GM19239 (cell line): ENCODE data around the gene INHBC.
A peak's percentile ranks its signal among the peaks of the same experiment; 100 is the strongest.
"Not testable (repeated sequence)": the region's sequence is repeated elsewhere in the genome, so short reads cannot be mapped to it uniquely, and the experiment has no call there.

Experiments
- DNase-seq: peaks from one replicate; pipeline ENCODE4 v3.0.0; 2011; ENCODE audit warnings: low spot score; ENCODE audit not compliant: insufficient read length
- FAIRE-seq: peaks from 2 replicates; lab custom pipeline; 2011; peaks lifted over from hg19 to GRCh38; lab: Jason Lieb, UNC

The INHBC gene

GRCh38 chr12:57477710-57478681, 43.4 kb downstream of the INHBC start:
- DNase-seq (no peak), FAIRE-seq (peak; percentile 98)

GRCh38 chr12:57479043-57479375, 44.4 kb downstream of the INHBC start:
- FAIRE-seq, result peak; percentile 39
- no peak for DNase-seq

GRCh38 chr12:57479376-57480115, 45.0 kb downstream of the INHBC start, which contains the start of gene ARHGAP9:
ARHGAP9 (minus strand) TSS chr12:57479866; CDS start chr12:57479406, 460 bp downstream.
- FAIRE-seq (peak; percentile 92), DNase-seq (no peak)

GRCh38 chr12:57481671-57482070, 47.1 kb downstream of the INHBC start:
- DNase-seq (no peak), FAIRE-seq (peak; percentile 18)

DNA sequence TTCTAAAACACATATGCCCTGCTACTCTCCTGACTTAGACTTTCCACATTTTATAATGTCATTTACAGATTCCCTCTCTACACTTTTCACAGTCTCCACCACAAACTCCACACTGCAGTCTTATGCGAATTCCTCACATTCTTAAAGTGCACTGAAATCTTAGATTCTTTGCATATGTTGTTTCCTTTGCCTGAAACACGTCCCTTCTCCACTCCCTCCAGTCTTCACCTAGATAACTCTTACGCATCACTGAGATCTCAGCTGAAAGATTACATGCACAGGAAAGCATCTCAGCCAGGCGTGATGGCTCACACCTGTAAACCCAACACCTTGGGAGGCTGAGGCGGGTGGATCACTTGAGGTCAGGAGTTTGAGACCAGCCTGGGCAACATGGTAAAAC, 48.9 kb downstream of the INHBC start:
- FAIRE-seq (no peak), DNase-seq (no peak)

DNA sequence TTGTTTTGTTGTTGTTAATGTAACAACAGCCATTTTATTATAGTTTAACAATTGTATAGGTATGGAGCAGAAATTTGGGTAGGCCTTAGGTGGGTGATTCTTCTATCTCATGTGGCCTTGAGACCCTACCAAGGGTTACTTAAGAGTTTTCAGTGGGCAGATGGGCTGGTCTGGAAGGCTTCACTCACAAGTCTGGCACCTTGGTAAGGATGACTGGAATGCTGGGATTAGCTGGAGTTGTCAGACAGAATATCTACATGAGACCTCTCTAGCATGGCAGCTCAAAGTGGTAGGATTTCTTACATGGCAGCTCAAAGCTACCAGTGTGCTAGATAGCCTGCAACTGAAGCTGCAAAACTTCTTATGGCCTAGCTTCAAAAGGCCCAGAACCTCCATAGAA, 51.1 kb downstream of the INHBC start:
- no peak for DNase-seq

DNA sequence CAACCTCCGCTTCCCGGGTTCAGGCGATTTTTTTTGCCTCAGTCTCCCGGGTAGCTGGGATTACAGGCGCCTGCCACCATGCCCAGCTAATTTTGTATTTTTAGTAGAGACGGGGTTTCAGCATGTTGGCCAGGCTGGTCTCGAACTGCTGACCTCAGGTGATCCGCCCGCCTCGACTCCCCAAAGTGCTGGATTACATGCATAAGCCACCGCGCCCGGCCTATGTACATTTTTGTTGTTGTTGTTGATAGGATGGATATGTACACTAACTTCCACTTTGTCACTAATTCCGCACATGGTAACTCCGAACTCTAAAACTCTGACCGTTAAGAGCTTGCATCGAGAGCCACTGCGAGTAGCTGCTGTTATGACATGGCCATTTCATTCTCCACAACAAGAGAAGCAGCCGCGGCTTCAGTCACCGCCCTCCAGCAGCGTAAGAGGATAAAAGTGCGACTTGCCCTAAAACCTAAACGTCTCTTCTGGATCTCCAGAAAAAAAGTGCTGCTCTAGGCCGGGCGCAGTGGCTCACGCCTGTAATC, 52.5 kb downstream of the INHBC start:
- no peak for FAIRE-seq

More for the DNA sequence above, 51.1 kb downstream of the INHBC start:
- no peak for FAIRE-seq

DNA sequence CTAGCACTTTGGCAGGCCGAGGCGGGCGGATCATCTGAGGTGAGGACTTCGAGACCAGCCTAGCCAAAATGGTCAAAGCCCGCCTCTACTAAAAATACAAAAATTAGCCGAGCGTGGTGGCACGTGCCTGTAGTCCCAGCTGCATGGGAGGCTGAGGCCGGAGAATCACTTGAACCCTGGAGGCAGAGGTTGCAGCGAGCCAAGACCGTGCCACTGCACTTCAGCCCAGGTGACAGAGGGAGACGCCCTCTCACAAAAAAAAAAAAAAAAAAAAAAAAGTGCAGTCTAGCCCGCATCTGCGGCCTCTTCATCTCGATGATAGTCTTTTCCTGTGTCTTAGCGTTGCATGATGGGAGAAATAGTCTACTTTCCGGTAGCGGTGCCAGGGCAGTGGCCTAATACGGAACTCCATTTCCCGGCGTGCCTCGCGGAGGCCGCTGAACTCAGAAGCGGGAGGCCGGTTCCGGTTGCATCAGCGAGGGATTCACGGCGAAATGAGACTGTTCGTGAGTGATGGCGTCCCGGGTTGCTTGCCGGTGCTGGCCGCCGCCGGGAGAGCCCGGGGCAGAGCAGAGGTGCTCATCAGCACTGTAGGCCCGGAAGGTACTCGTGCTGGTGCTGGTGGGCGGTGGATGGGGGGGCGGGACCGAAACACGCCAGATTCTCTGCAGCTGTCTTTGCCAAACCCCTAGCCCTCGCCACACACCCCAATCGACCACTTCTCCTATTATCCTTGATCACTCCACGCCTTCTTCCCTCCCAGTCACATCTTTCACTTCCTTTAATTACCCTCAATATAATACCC, 53.2 kb downstream of the INHBC start, which contains the start of gene MARS1:
MARS1 (plus strand) TSS at position 472 of the 805 bp plus-strand sequence; CDS start at position 495, 23 bp downstream.
- peak; percentile 87 for FAIRE-seq
- peak; percentile 90 for DNase-seq

More for the DNA sequence above, 52.5 kb downstream of the INHBC start:
- DNase-seq, result no peak

DNA sequence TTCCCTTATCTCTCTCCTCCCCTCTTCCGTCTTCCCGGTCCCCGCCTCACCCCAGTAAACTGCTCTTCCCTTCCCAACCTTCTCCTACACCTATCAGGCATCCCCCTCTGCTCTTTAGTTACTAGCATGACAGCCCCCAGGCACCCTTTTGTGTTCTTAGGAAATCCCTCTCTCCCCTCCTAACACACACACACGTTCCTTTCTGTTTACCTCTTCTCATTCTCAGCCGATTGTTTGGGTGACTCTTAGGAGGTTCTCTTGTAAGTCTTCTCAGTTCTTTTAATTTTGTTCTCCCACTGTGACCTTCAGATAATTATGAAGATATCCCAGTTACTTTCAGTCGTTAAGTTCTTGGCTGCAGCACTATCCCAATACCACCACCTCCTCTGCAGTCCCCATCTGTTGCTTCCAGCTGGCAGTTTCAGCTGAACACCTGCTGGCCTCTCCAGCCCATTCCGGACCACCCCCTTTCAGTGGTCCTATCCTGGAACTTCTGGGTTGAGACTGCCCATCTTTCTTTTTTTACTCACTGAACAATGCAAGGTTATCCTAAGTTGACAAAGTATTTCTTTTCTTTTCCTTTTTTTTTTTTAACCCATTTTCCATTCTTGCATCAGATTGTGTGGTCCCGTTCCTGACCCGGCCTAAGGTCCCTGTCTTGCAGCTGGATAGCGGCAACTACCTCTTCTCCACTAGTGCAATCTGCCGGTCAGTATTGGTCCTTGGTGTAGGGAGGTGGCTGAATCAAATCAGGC, 54.0 kb downstream of the INHBC start:
- DNase-seq (no peak), FAIRE-seq (no peak)

GRCh38 chr12:57489157-57489641, 54.6 kb downstream of the INHBC start:
- FAIRE-seq (no peak), DNase-seq (no peak)

DNA sequence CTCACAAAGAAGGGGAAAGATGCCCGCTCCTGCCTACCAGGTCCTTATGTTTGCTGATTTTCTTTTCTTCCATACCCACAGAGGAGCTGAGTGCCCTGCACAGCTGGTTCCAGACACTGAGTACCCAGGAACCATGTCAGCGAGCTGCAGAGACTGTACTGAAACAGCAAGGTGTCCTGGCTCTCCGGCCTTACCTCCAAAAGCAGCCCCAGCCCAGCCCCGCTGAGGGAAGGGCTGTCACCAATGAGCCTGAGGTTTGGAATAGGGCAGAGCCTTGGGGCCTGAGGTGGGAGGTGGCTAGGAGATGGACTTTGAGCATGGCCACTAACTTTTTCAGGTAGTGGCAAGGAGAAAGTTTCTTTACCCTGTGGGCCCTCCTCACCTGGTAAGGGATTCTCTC, 55.5 kb downstream of the INHBC start:
- FAIRE-seq (no peak), DNase-seq (no peak)

- FAIRE-seq, result no peak
- no peak for DNase-seq
These were observed 57.1 kb downstream of the INHBC start for GRCh38 chr12:57491393-57492280.

DNA sequence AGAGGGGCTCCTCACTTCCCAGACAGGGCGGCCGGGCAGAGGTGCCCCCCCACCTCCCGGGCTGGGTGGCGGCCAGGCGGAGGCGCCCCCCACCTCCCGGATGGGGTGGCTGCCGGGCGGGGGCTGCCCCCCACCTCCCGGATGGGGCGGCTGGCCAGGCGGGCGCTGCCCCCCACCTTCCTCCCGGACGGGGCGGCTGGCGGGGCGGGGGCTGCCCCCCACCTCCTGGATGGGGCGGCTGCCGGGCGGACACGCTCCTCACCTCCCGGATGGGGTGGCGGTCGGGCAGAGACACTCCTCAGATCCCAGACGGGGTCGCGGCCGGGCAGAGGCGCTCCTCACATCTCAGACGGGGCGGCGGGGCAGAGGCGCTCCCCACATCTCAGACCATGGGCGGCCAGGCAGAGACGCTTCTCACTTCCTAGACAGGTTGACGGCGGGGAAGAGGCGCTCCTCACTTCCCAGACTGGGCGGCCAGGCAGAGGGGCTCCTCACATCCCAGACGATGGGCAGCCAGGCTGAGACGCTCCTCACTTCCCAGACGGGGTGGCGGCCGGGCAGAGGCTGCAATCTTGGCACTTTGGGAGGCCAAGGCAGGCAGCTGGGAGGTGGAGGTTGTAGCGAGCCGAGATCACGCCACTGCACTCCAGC, 60.6 kb downstream of the INHBC start:
- not testable (repeated sequence) for DNase-seq, FAIRE-seq

DNA sequence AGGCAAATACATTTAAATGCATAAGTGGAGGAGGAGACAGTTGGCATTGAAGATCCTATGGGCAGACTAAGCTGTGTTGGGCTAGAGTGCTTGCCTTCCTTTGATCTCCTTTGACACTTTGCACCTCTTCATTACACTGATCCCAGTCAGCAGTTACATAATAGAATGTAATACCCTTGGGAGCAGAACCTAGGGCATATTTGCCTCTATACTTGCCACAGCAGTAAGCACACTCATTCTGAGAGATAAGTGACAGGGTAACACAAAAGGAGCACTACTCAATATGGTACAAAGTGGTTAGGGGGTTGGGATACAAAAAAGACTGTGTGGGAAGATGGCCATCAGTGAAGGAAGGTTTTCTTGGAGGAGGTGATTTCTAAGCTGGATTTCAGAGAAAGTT, 62.2 kb downstream of the INHBC start:
- no peak for FAIRE-seq
- no peak for DNase-seq

DNA sequence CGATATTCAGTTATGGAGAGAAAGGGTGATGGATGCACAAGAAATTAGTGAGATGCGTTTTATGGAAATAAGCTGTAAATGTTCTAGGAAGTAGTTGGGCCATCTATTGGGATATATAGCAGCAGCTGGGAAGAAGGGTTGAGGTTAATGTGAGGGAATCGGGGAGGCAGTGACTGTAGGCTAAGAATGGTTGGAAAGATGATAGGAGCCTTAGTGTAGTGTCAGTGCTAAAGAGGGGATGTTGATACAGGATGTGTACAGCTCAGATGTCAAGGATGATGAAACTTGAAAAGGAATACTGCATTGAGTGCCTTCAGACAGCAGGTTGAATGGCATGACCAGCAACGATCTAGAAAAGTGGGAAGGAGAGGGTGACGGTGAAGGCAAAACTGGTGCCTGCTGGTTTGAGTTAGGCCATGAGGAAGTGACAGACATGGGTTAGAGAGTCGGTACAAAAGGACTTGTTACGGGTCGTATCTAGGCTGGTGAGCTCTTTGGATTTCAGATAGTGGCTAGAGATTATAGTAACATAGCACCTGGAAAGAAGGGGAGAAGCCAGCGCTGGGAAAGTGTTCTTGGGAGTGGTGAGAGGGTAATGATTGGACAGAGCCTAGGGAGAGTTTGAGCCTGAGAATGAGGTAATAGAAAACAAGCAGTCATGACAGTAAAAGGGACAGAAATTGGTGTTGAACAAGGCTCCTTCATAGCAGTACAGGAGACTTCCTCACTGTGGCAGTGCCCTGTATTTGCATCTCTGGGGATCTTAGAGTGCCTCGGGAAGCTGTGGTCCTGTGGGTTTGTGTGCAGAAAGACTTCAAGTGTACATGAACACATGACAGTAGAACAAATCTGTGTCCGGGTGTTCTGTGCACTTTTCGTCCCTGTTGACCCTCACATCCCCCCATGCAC, 62.9 kb downstream of the INHBC start:
- FAIRE-seq (no peak), DNase-seq (no peak)

GRCh38 chr12:57498132-57498502, 63.5 kb downstream of the INHBC start:
- DNase-seq (no peak), FAIRE-seq (no peak)

DNA sequence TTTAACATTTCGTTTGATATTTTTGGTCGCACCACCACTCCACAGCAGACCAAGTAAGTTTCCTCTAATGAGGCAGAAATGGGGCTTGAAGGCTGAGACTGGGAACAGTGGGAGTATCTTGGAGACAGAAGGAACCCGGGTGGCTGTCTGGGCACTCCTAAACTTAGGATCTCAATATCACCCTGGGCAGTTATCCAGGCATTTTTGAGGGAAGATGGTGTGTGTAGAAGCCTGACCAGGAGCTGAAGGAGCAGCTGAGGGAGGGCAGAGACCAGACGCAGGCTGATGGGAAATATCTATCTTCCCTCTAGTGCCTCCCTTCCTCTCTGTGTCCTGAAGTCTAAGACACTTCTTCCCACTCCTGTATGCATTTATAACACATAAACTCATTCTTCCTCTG, 64.0 kb downstream of the INHBC start:
- DNase-seq, result no peak
- FAIRE-seq, result no peak
